Measurements from ENCODE around the gene TMEM52.
A peak's percentile ranks its signal among the peaks of the same experiment; 100 is the strongest.
"Not testable (repeated sequence)": the region's sequence is repeated elsewhere in the genome, so short reads cannot be mapped to it uniquely, and the experiment has no call there.

Gene TMEM52

DNA sequence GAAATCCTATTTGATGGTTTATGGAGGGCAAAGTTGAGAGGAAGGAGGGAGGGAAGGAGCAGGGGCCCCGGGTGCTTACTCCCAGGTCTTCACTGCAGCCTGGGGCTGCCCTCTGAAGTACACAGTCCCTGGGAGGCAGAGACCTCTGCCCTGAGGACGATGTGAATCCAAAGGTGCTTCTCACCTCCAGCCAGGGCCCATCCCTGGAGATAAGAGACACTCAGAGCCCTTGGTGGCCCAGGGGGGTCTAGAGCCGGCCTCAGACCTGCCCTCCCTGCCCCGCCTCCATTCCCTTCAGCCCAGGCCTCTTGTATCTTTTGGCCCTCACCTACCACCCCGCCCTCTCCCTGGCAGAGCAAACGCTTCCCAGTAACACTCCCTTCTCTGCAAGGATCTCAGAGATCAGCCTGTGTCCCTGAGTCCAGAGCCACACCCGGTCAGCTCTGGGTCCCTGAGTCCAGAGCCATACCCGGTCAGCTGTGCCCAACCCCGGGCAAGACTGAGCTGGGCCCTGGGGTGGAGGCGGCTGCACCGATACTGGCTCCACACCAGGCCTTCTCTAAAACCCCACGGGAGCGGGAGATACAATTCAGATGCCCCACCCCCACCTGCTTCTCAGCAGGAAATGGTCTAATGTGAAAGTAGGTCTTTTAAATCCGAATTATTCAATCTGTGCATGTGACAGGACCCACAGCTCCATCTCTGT lies 24.6 kb downstream of the TMEM52 start:
- DNase-seq (ENCODE audit: low read depth in 1 of 2, low spot score in 1 of 2), result no peak

DNA sequence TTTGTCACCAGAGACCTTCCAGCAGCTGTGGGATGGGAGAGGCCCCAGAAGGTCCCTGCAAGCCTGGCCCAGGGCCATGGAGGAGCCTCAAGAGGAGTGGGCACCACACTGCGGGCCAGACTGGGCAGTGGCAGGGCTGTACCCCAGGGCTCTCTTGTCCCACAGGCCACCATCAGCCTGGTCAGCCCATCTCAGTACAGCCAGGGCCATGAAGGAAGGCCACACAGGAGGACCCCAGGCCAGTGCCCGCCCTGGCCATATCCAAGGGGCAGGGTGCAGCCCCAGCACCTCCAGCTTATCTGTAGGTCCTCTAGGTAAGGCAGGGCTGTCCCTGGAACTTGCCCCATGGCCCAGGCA lies 25.1 kb downstream of the TMEM52 start:
- no peak for DNase-seq (ENCODE audit: low read depth in 1 of 2, low spot score in 1 of 2)

DNA sequence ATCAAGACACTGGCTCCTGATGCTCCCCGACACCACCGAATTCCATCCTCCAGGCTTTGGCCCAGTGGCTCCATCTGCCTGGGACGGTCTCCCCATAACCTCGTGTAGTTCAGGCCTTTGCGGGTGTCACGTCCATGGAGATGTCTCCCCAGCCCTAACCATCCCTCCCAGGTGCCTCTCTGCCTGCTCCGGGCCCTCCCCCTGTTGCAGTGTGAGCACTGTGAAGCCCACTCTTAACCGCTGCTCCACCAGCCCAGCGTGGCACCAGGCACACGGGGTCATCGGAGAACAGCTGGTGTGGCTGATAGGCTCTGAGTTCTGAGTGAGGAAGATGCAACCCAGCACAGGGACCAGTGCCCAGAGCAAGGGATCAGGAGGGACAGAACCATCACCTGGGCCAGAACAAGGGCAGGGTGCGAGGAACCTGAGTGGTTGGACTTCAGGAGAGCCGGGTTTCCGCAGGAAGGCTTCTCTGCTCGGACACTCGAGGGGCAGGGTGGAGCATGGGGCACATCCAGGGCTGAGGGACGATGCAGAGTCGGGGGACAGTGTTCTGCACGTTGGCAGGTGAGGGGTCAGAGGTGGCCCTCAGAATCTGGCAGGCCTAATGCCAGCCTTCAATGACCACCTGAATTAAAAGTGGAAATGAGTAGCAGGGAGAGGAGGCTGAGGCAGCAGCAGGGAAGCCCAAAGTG lies 25.6 kb downstream of the TMEM52 start:
- DNase-seq (ENCODE audit: low read depth in 1 of 2, low spot score in 1 of 2), result no peak

DNA sequence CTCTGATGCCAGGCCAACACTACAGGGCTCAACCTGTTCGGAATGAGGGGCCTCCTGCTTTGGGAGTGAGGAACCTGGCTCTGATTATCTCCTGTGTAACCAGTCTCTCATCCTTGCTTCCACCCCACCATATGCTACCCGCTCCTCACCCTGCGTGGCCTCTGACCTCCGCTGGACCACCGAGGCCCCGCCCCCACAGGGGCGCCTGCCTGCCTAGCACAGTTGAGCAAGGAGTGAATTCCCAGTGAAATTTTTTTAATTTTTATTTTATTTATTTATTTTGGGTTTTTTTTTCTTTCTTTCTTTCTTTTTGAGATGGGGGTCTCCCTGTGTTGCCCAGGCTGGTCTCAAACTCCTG lies 26.3 kb downstream of the TMEM52 start:
- no peak for DNase-seq (ENCODE audit: low read depth in 1 of 2, low spot score in 1 of 2)

DNA sequence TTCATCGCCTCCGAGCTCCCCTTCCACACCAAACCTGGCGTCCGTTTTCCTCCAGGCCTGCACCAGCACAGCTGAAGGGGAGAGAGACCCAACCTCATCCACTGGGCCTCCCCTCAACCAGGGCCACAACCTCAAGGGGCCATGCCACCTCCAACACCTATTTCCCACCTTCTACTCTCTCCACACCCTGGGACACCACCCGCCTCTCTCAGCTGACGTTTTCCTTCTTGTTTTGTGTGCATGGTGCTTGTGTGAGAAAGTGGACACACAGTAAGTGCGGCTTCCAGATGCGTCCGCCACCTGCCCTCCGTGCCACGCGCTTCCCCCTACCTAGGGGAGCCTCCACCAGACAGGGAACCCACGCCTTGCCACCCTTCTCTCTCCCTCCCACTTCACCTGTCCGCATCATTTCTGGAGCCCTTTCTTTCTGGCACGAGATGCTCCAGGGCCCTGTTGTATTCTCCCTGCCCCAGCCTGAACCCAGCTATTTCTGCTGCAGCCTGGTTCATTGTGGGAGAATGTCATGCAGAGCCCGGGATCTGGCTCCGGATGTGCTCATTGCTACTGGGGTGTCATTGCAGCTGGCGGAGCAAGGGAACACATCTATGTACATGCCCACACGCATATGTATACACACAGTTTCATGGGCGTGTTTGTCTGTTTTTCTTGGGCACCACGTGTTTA lies 26.9 kb downstream of the TMEM52 start:
- DNase-seq (ENCODE audit: low read depth in 1 of 2, low spot score in 1 of 2), result no peak

DNA sequence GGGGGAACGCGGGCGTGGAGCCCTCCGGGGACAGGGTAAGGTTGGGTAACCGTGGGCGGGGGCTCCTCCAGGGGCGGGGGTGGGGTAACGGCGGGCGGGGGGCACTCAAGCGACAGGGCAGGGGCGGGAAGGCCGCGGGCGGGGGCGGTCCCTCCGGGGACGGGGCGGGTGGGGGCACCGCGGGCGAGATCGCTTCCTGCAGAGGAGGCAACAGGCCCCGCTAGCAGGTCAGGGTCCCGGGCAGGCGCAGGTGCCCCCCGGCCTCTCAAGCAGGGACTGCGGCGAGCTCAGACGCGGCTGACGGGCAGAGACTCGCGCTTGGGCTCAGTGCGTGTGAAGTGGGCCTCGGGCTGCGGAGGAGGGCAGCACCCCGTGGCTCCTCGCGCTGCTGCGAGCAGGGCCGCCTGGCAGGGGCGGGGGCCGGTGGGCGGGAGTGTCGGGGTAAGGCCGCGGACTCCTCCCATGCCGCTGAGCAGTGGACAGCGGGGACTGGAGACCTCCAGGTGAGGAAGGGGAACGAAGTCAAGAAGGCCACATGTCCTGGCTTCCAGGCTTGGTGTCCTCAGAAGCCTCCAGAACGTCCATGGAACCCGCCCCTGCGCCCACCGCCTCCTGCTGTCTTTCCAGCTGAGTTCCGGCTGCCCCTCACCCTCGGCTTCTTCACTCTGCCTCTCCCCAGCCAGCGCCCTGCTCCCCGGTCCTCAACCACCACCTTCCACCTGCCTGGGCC lies 27.6 kb downstream of the TMEM52 start:
- peak in 1 of 2 donors; percentile 62 for DNase-seq (ENCODE audit: low read depth in 1 of 2, low spot score in 1 of 2)

DNA sequence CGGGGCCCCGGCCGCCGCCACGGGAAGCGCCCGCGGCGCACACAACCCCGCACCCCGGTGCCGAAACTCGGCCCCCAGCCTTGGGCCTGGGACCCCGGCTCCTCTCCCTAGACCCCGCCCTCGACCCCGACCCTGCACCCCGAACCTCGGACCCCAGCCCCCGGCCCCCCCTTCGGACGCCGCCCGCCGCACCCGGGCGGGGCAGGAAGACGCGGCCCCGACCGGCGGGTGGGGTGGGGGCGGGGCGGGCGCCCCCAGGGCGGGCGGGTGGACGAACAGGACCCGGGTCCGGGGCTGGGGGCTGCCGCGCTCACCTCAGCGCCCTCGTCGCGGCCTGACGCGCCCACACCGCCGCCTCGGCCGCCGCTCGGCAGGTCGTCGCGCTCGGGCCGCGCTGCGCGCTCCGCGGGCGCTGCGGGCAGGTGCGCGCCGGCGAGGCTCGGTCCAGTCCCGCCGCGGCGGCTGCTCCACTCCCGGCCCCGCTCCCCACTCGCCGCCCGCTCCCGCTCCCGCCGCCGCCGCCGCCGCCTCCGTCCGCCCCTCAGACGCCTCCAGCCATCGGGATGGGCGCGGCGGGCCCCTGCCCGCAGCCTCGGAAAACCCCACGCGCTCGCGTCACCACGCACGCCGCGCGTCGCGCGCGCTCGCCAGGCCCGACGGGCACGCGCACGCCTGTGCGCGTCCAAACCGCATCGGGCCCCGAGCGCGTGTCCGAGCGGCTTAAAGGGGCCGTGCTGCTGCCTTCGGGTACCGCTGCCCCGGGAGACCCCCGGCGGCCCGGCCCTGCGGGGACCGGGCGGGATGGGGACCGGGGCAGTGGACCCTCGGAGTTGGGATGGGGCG lies 28.4 kb downstream of the TMEM52 start, which contains the start of gene GNB1:
TSS of gene GNB1 (minus strand) at position 582 of the 843 bp plus-strand sequence. CDS start 65,634 bp downstream, outside the sequence.
- DNase-seq (ENCODE audit: low read depth in 1 of 2, low spot score in 1 of 2), result peak; percentile 80 to 82

DNA sequence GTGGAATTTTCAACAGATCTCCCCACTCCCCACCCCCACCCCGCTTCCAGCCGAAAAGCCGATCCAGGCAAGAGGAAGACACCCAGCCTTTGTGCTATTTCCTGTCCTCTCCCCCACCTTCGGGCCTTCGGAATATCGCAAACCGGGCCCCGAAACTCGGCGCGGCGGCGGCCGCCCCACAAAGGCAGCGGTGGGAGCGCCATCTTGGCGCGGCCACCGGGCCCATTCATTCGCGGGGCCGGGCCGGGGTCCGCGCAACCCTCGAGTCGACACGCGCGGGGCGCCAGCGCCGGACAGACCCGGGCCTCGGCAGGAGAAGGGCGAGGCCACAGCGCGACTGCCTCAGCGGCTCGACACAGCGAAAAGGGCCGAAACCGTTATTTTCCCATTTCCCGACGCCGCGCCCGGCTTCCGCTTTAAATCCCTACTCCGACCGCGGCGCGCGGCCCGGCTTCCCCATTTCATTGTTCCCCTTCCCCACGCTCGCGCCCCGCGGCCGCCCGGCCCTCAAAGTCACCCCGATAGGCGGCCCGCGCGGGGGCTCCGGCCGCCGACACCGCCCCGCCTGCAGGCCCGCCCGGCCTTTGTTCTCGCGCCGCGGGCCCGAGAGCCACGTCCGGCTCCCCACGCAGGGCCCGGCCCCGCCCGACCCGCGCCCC lies 29.1 kb downstream of the TMEM52 start:
- peak in 1 of 2 donors; percentile 20 for DNase-seq (ENCODE audit: low read depth in 1 of 2, low spot score in 1 of 2)

DNA sequence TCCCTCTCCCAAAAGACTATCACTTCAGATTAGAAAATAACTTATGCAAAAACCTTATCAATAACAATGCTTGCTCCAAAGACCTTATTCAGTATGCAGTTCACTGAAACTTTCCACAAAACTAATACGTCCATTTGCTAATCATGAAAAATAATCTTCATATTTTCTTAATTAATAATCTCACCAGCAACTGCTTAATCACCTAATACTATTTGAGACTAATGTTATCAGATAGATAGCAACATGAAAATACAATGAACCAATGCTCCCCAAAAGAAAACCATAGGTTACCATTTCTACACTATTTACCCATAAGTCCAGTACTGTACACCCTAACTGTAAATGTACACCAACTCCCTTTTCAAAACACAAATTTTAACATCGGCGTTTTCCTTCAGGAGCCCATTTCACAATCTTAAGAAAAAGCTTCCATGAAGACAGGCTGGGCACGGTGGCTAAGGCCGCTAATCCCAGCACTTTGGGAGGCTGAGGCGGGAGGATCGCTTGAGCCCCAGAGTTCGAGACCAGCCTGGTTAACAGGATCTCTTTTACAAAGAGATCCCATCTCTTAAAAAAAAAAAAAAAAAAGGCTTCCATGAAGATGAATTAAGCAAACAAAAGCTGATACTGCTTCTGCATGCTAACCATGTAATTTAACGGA lies 29.9 kb downstream of the TMEM52 start:
- DNase-seq (ENCODE audit: low read depth in 1 of 2, low spot score in 1 of 2), result no peak

DNA sequence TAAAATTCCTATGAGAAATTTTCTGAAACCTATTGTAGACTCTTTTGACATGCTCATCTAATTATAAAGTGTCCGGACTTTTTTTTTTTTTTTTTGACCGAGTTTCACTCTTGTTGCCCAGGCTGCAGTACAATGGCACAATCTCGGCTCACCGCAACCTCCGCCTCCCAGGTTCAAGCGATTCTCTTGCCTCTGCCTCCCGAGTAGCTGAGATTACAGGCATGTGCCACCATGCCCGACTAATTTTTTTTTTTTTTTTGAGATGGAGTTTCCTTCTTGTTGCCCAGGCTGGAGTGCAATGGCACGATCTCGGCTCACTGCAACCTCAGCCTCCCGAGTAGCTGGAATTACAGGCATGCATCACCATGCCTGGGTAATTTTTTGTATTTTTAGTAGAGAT lies 35.2 kb downstream of the TMEM52 start:
- DNase-seq (ENCODE audit: low read depth in 1 of 2, low spot score in 1 of 2), result not testable (repeated sequence)

DNA sequence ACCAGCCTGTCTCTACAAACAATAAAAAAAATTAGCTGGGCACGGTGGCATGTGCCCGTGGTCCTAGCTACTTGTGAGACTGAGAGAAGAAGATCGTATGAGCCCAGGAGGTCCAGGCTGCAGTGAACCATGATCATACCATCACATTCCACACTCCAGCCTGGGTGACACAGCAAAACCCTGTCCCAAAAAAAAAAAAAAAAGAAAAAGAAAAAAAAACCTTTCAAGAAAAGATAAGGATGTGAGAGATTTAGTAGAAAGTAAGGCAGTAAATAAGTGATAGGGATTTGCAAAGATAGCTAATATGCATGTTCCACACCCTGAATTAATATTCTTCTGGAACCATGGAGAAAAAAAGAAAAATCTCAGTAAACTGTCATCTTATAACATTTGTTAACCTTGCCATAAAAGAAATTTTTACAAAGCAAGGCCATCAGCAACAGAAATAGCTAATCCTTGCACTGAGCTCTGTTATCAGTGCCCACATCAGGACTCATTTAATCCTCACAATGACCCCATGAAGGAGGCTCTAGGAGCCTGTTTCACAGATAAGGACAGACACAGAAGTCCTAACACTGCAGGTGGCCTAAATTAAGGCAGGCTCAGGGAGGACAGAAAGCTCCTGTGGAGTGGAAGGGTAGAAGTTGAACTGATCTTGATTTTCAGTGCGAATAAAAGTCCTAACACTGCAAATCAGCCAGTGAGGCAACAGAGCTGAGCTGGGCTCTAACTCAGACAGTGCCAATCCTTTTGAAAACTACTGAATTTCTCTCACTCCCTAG lies 35.8 kb downstream of the TMEM52 start:
- DNase-seq (ENCODE audit: low read depth in 1 of 2, low spot score in 1 of 2), result no peak

DNA sequence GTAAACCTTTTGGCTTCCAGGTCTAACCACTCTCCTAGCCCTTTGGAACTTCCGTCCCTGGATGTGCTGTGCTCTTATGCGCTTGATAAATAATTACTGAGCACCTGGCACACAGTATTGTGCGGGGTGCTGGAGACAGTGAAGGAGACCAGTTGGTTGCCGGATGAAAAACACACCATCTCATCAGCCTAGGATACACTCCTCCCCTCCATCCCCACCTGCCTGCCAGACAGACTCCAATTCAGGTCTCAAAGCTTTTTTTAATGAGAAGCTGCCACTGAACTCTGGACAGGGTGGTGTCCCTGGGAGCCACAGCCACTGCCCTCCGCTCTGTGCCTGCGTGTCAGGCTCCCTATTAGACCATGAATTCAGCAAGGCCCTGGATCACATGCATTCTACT lies 37.4 kb downstream of the TMEM52 start:
- no peak for DNase-seq (ENCODE audit: low read depth in 1 of 2, low spot score in 1 of 2)

DNA sequence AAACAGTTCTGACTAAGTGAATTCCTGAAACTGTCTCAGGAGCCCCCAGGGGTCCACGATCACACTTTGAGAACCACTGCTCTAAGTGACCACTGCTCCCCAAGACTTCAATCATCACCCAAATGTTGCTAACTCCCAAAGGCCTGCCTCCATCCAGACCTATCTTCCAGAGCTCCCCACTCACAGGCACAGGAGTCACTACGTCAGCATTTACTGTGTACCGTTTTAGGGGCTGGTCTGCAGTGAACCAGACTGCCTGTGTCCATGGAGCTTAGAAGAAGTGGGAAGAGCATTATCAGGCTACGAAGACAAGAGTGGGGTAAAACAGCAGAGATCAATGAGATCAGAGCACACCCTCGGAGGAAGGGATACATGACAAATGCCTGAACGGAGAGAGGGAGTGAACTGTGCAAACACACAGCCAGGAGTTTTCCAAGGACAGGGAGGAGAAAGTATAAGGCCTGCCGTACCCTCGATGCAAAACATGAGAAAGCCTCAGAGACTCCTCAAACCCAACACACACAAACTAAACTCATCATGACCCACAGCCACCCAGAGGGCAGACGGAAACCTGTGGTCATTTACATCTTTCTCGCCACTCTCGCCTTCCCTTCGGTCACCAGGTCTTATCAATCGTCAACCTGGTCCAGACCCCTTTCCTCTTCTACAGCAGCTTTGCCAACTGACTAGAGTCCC lies 38.3 kb downstream of the TMEM52 start:
- DNase-seq (ENCODE audit: low read depth in 1 of 2, low spot score in 1 of 2), result no peak

DNA sequence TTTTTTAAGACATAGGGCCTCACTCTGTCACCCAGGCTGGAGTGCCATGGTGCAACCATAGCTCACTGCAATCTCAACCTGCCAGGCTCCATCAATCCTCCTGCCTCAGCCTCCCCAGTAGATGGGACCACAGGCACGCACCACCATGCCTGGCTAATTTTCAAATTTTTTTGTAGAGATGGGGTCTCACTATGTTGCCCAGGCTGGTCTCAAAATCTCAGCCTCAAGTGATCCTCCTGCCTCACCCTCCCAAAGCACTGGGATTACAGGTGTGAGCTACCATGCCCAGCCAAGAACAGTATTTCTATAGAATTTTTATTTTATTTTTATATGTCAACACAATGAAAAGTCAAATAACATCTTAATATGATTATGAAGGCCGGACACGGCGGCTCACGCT lies 39.1 kb downstream of the TMEM52 start:
- no peak for DNase-seq (ENCODE audit: low read depth in 1 of 2, low spot score in 1 of 2)

DNA sequence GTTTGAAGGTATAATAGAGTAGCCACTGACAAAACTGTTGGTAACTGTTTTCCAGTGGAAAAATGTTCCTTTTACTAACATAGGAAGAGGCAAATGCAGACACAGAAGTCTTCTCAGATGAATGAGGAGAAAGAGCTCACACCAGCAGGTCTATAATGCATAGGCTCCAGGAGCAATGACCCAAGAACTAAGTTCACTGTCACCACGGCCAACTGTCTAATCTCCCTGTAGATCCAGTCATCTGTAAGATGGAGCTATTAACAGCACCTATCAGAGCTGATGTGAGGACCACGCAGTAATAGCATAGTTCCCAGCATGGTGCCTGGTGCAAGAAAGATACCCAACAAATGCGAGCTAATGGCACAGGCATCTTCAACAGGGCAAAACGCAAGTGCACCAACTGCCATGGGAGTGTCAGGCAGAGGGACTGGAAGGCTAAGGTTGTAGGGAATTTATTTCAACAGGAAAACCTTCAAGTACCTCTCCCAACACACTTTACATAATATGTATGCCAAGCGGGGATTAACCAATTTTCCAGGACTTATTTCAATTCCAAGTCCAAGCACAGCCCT lies 41.1 kb downstream of the TMEM52 start:
- DNase-seq (ENCODE audit: low read depth in 1 of 2, low spot score in 1 of 2), result no peak

DNA sequence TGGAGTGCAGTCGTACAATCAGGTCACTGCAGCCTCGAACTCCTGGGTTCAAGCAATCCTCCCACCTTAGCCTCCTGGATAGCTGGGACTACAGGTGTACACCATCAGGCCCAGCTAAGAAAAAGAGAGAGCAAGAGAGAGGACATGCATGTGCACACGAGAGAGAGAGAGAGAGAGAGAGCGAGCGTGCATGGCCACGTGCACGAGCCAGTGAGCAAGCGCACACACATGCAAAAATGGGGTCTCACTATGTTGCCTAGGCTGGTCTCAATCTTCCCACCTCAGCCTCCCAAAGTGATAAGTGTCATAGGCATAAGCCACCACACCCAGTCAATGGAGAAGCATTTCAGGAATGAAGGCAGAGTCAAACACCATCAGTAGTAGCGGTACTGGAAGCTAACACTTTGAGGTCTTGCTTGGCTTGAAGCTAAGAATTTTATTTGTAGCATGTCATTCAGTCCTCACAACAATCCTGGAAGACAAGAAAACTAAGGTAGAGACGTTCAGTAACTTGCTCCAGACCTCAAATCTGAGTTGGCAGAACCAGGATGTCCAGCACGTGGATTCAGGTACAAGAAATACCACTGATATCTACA lies 42.6 kb downstream of the TMEM52 start:
- DNase-seq (ENCODE audit: low read depth in 1 of 2, low spot score in 1 of 2), result no peak

DNA sequence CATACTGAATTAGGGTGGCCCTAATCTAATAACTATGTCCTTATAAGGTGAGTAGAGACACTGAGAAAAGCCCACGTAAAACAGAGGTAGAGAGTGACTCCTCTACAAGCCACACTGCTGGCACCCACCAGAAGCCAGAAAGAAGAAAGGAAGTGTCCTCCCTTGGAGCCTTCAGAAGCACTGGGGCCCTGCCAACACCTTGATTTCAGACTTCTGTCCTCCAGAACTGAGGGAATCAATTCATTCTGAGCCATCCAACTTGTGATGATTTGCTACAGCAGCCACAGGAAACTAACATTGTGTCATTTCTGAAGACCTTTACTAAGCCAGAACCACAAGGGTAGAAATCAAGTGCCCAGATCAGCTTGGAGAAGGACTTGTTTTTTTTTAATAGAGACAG lies 43.1 kb downstream of the TMEM52 start:
- no peak for DNase-seq (ENCODE audit: low read depth in 1 of 2, low spot score in 1 of 2)

DNA sequence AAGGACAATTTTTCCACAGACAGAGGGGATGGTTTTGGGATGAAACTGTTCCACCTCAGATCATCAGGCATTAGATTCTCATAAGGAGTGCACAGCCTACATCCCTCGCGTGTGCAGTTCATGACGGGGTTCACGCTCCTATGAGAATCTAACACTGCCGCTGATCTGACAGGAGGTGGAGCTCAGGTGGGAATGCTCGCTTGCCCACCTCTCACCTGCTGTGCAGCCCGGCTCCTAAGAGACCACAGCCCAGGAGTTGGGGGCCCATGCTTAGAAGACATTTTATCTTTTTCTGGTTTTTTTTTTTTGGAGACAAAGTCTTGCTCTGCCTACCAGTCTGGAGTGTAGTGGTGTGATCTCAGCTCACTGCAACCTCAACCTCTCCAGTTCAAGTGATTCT lies 44.2 kb downstream of the TMEM52 start:
- DNase-seq (ENCODE audit: low read depth in 1 of 2, low spot score in 1 of 2), result no peak
